ENCODE measurements around the gene TLR9. TPM values are rescaled to one million over a fixed set of nuclear protein-coding genes. Genes with fewer than 3 reads are reported as not detected.

Gene TLR9
- total RNA-seq, 5 donors from 2014 or later (not counting 1 experiment from before 2014, with no cell fraction given): 0.54 to 2.9 (median 2.1) TPM; not detected in 1

GRCh38 chr3:52213005-52213404 lies 12.4 kb downstream of the TLR9 start:
- no CpG with 5 or more reads among the region's 8 CpGs for WGBS (ENCODE audit: insufficient coverage)
- H3K4me3 Mint-ChIP-seq: no peak overlapping the region

GRCh38 chr3:52211268-52211891 lies 14.1 kb downstream of the TLR9 start:
- Histone ChIP-seq H3K9me3 (no peaks in the 10 kb centered on the region), H3K27ac (ENCODE audit: low read length) (no peak overlapping the region), H3K4me1 (ENCODE audit: control insufficient read depth in 1 of 2, extremely low read depth in 1 of 2, insufficient read depth in 2 of 2, low read length in 2 of 2) (peaks cover under 1 to 14% of the 10 kb centered on the region in 2 experiments), H3K27me3 (replicated peaks in 1 of 2; ENCODE audit: control insufficient read depth in 2 of 2, extremely low read depth in 1 of 2, insufficient read depth in 2 of 2, low read length in 1 of 2) (no peaks in the 10 kb centered on the region), H3K4me3 (ENCODE audit: control insufficient read depth in 1 of 2, extremely low read depth in 1 of 2, low read length in 1 of 2) (no peak overlapping the region), H3K36me3 (ENCODE audit: control insufficient read depth in 2 of 2, extremely low read depth in 1 of 2, insufficient read depth in 1 of 2, low read length in 1 of 2) (peaks cover 14 to 83% of the 10 kb centered on the region in 2 donors)
- ChIA-PET CTCF (interaction anchor here in 1 of 2 donors (1.2 kb wide), 1 partner anchor 9 kb away, joined by 4 read pairs; no protein-coding TSS in a partner anchor), POLR2A (no interaction called here)
- 98% methylated on average over 16 of the region's 18 CpGs for WGBS (ENCODE audit: insufficient coverage)
- peaks cover 10 to 19% (median 11%) of the 10 kb centered on the region in 3 donors for H3K4me1 Mint-ChIP-seq
- H3K9me3 Mint-ChIP-seq: no peaks in the 10 kb centered on the region
- peaks cover 66% of the 10 kb centered on the region for H3K36me3 Mint-ChIP-seq
- H3K27ac Mint-ChIP-seq: no peak overlapping the region
- DNase-seq (no peak), ATAC-seq (replicated peaks in 1 of 4) (no peak)
- no peak overlapping the region for H3K4me3 Mint-ChIP-seq
- H3K27me3 Mint-ChIP-seq: no peaks in the 10 kb centered on the region

More at GRCh38 chr3:52213005-52213404, 12.4 kb downstream of the TLR9 start:
- peaks cover 14 to 70% of the 10 kb centered on the region in 2 donors for H3K36me3 ChIP-seq (ENCODE audit: control insufficient read depth in 2 of 2, extremely low read depth in 1 of 2, insufficient read depth in 1 of 2, low read length in 1 of 2)
- Mint-ChIP-seq H3K9me3 (no peaks in the 10 kb centered on the region), H3K27me3 (no peaks in the 10 kb centered on the region), H3K4me1 (peaks cover 27 to 35% (median 27%) of the 10 kb centered on the region in 3 donors), H3K36me3 (peaks cover 60% of the 10 kb centered on the region), H3K27ac (no peak overlapping the region)
- H3K9me3 ChIP-seq: no peaks in the 10 kb centered on the region
- ChIA-PET POLR2A (no interaction called here), CTCF (no interaction called here)
- no peak overlapping the region for H3K27ac ChIP-seq (ENCODE audit: low read length)
- no peak for DNase-seq
- no peak overlapping the region for H3K4me3 ChIP-seq (ENCODE audit: control insufficient read depth in 1 of 2, extremely low read depth in 1 of 2, low read length in 1 of 2)
- no peak for ATAC-seq (replicated peaks in 1 of 4)
- peaks cover 16 to 30% of the 10 kb centered on the region in 2 experiments for H3K4me1 ChIP-seq (ENCODE audit: control insufficient read depth in 1 of 2, extremely low read depth in 1 of 2, insufficient read depth in 2 of 2, low read length in 2 of 2)
- H3K27me3 ChIP-seq (replicated peaks in 1 of 2; ENCODE audit: control insufficient read depth in 2 of 2, extremely low read depth in 1 of 2, insufficient read depth in 2 of 2, low read length in 1 of 2): no peaks in the 10 kb centered on the region

GRCh38 chr3:52210550-52211046 lies 14.8 kb downstream of the TLR9 start:
- H3K27me3 ChIP-seq (replicated peaks in 1 of 2; ENCODE audit: control insufficient read depth in 2 of 2, extremely low read depth in 1 of 2, insufficient read depth in 2 of 2, low read length in 1 of 2): no peaks in the 10 kb centered on the region
- no peak overlapping the region for H3K4me3 ChIP-seq (ENCODE audit: control insufficient read depth in 1 of 2, extremely low read depth in 1 of 2, low read length in 1 of 2)
- H3K36me3 Mint-ChIP-seq: peaks cover 73% of the 10 kb centered on the region
- no peaks in the 10 kb centered on the region for H3K9me3 Mint-ChIP-seq
- H3K27ac ChIP-seq (ENCODE audit: low read length): no peak overlapping the region
- POLR2A ChIA-PET: no interaction called here
- DNase-seq: no peak
- peaks cover 17 to 91% of the 10 kb centered on the region in 2 donors for H3K36me3 ChIP-seq (ENCODE audit: control insufficient read depth in 2 of 2, extremely low read depth in 1 of 2, insufficient read depth in 1 of 2, low read length in 1 of 2)
- peaks cover 5 to 12% (median 6%) of the 10 kb centered on the region in 3 donors for H3K4me1 Mint-ChIP-seq
- no peak overlapping the region for H3K27ac Mint-ChIP-seq
- ATAC-seq (replicated peaks in 1 of 4): no peak
- no peaks in the 10 kb centered on the region for H3K9me3 ChIP-seq
- H3K27me3 Mint-ChIP-seq: no peaks in the 10 kb centered on the region
- H3K4me1 ChIP-seq (ENCODE audit: control insufficient read depth in 1 of 2, extremely low read depth in 1 of 2, insufficient read depth in 2 of 2, low read length in 2 of 2): peaks cover 0 to 6% of the 10 kb centered on the region in 2 experiments
- no peak overlapping the region for H3K4me3 Mint-ChIP-seq
- 100% methylated on average over 1 of the region's 6 CpGs for whole genome bisulfite sequencing (ENCODE audit: insufficient coverage)
- CTCF ChIA-PET: interaction anchor here in 1 of 2 donors (0.6 to 0.7 kb wide), 2 partner anchors 10 kb away, joined by 3 to 4 read pairs; no protein-coding TSS in a partner anchor

DNA sequence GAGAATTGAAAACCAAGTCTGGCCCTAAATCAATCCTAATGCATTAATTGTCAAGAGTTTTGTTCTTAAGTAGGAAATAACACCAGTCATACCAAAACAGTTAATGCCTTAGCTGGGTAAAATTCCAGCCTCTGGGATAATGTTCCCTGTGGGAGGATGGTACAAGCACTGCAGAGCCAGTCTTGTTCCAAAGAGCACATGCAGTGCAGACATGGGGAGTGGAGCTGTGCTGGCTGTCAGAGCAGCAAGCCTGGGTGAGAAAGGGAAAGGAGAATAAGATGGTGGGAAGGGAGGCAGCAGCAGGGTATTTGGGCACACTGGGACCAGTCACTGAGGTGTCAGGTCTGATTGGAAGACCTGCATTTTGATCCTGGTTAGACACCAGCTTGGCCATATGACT lies 15.4 kb downstream of the TLR9 start:
- Histone ChIP-seq H3K36me3 (ENCODE audit: control insufficient read depth in 2 of 2, extremely low read depth in 1 of 2, insufficient read depth in 1 of 2, low read length in 1 of 2) (peaks cover 19 to 92% of the 10 kb centered on the region in 2 donors), H3K27me3 (replicated peaks in 1 of 2; ENCODE audit: control insufficient read depth in 2 of 2, extremely low read depth in 1 of 2, insufficient read depth in 2 of 2, low read length in 1 of 2) (no peaks in the 10 kb centered on the region), H3K4me1 (ENCODE audit: control insufficient read depth in 1 of 2, extremely low read depth in 1 of 2, insufficient read depth in 2 of 2, low read length in 2 of 2) (peaks cover 0 to 2% of the 10 kb centered on the region in 2 experiments), H3K9me3 (no peaks in the 10 kb centered on the region), H3K4me3 (ENCODE audit: control insufficient read depth in 1 of 2, extremely low read depth in 1 of 2, low read length in 1 of 2) (no peak overlapping the region), H3K27ac (ENCODE audit: low read length) (no peak overlapping the region)
- no peak overlapping the region for H3K4me3 Mint-ChIP-seq
- H3K27me3 Mint-ChIP-seq: no peaks in the 10 kb centered on the region
- H3K9me3 Mint-ChIP-seq: no peaks in the 10 kb centered on the region
- peak overlapping the region in 1 of 2 donors; percentile 47 for H3K27ac Mint-ChIP-seq
- CTCF ChIA-PET: interaction anchor here (0.6 to 0.7 kb wide), 3 partner anchors 9 to 235 kb away, joined by 3 to 4 read pairs (median 3); no protein-coding TSS in a partner anchor
- POLR2A ChIA-PET: no interaction called here
- peaks cover 0 to 6% (median 5%) of the 10 kb centered on the region in 3 donors for H3K4me1 Mint-ChIP-seq
- ATAC-seq (replicated peaks in 1 of 4): no peak
- DNase-seq: no peak
- peaks cover 73% of the 10 kb centered on the region for H3K36me3 Mint-ChIP-seq

DNA sequence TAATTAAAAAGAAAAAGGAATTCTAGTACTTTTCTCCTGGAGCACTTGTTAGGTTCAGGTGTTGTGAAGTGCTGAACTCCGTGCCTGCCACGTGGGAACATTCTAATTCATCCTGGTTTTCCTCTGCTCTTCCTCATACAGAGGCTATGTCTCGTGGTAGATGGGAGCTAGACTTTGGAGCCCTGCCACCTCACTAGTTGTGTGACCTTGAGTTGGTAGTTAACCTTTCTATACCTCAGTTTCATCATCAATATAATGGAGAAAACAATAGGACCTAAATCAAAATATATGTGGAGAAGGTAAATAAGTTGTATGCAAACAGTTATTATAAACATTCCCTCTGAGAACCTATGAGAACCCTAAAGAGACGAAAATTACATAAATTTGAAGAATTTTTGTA lies 16.9 kb downstream of the TLR9 start:
- Histone ChIP-seq H3K4me1 (ENCODE audit: control insufficient read depth in 1 of 2, extremely low read depth in 1 of 2, insufficient read depth in 2 of 2, low read length in 2 of 2) (no peaks in the 10 kb centered on the region), H3K27me3 (replicated peaks in 1 of 2; ENCODE audit: control insufficient read depth in 2 of 2, extremely low read depth in 1 of 2, insufficient read depth in 2 of 2, low read length in 1 of 2) (no peaks in the 10 kb centered on the region), H3K9me3 (no peaks in the 10 kb centered on the region), H3K27ac (ENCODE audit: low read length) (no peak overlapping the region), H3K36me3 (ENCODE audit: control insufficient read depth in 2 of 2, extremely low read depth in 1 of 2, insufficient read depth in 1 of 2, low read length in 1 of 2) (peaks cover 24 to 92% of the 10 kb centered on the region in 2 donors), H3K4me3 (ENCODE audit: control insufficient read depth in 1 of 2, extremely low read depth in 1 of 2, low read length in 1 of 2) (no peak overlapping the region)
- ATAC-seq (replicated peaks in 1 of 4): no peak
- DNase-seq: no peak
- Mint-ChIP-seq H3K36me3 (peaks cover 73% of the 10 kb centered on the region), H3K4me3 (no peak overlapping the region), H3K4me1 (peaks cover 0 to 5% (median under 1%) of the 10 kb centered on the region in 3 donors), H3K27me3 (no peaks in the 10 kb centered on the region), H3K9me3 (no peaks in the 10 kb centered on the region), H3K27ac (no peak overlapping the region)
- CTCF ChIA-PET: interaction anchor here in 1 of 2 donors (2.1 kb wide), 1 partner anchor 12 kb away, joined by 11 read pairs; no protein-coding TSS in a partner anchor
- POLR2A ChIA-PET: interaction anchor here in 1 of 2 donors (0.5 kb wide), 1 partner anchor 259 kb away, joined by 4 read pairs; no protein-coding TSS in a partner anchor
- WGBS (ENCODE audit: insufficient coverage): no CpG with 5 or more reads among the region's 4 CpGs

DNA sequence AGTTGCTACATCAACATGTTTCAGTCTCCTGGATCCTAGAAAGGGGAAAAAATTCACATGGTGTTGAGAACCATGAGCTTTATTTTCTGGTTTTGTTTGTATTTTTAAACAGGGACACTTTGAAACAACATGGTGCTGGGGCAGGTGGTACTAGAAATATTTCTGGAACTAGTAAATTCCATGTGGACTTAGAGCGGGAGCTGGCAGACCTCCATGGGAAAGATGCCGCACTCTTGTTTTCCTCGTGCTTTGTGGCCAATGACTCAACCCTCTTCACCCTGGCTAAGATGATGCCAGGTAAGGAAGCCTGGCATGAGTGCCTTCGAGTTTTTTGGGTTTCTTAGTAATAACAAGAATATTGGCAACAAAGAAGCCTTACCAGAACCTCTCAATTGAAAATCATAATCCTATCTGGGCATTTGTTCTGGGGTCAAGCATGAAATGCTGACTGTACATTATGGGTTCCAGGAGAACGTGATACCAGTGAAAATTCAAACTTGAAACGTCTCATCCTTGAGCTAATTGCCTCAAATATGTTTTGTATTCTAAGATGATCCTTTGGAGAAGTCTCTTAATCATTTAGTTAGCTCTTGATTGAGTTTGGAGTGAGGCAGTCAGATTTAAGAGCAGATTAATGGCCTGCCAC lies 19.6 kb downstream of the TLR9 start:
- Mint-ChIP-seq H3K4me3 (no peak overlapping the region), H3K27me3 (no peaks in the 10 kb centered on the region), H3K27ac (no peak overlapping the region), H3K36me3 (peaks cover 71% of the 10 kb centered on the region), H3K4me1 (peaks cover 4 to 23% (median 18%) of the 10 kb centered on the region in 3 donors), H3K9me3 (no peaks in the 10 kb centered on the region)
- Histone ChIP-seq H3K4me3 (ENCODE audit: control insufficient read depth in 1 of 2, extremely low read depth in 1 of 2, low read length in 1 of 2) (no peak overlapping the region), H3K4me1 (ENCODE audit: control insufficient read depth in 1 of 2, extremely low read depth in 1 of 2, insufficient read depth in 2 of 2, low read length in 2 of 2) (peaks cover 0 to 3% of the 10 kb centered on the region in 2 experiments), H3K27ac (ENCODE audit: low read length) (no peak overlapping the region), H3K9me3 (no peaks in the 10 kb centered on the region), H3K27me3 (replicated peaks in 1 of 2; ENCODE audit: control insufficient read depth in 2 of 2, extremely low read depth in 1 of 2, insufficient read depth in 2 of 2, low read length in 1 of 2) (no peaks in the 10 kb centered on the region), H3K36me3 (ENCODE audit: control insufficient read depth in 2 of 2, extremely low read depth in 1 of 2, insufficient read depth in 1 of 2, low read length in 1 of 2) (peaks cover 17 to 93% of the 10 kb centered on the region in 2 donors)
- DNase-seq (no peak), ATAC-seq (replicated peaks in 1 of 4) (no peak)
- 95% methylated on average over 4 of the region's 6 CpGs for WGBS (ENCODE audit: insufficient coverage)
- ChIA-PET CTCF (interaction anchor here (0.6 kb wide), 2 partner anchors 14 to 46 kb away, joined by 3 read pairs; no protein-coding TSS in a partner anchor), POLR2A (no interaction called here)
